WTC11 (cell line): ENCODE data around the gene BMP7. TPM values are rescaled to one million over a fixed set of nuclear protein-coding genes. Genes with fewer than 3 reads are reported as not detected.

Experiments
- ATAC-seq: fragments of 200-7000 bp; cut with Tn5 transposase; 2 replicates; pipeline ENCODE4 v1.10.0; 2021; ENCODE audit warnings: mild to moderate bottlenecking, moderate library complexity
- CTCF ChIA-PET: fragments of 300-600 bp; sonication (Branson Sonifier 250); formaldehyde crosslinking; loops from one replicate; lab custom pipeline; 2021; ENCODE audit warnings: antibody characterized with exemption; lab: Charles Lee
- POLR2A ChIA-PET: fragments of 350-600 bp; sonication (Branson Sonifier 250); formaldehyde crosslinking; loops from one replicate; lab custom pipeline; 2021; ENCODE audit warnings: antibody characterized with exemption; lab: Charles Lee
- DNase-seq: peaks from one replicate; pipeline ENCODE4 v3.0.0; 2021; ENCODE audit warnings: low spot score
- H3K27ac Mint-ChIP-seq: 2 replicates; pipeline ENCODE4 v1.8.0; 2021; ENCODE audit warnings: mixed read lengths
- H3K27me3 Mint-ChIP-seq: 2 replicates; pipeline ENCODE4 v1.8.0; 2021; ENCODE audit warnings: low read depth, mild to moderate bottlenecking, moderate library complexity, mixed read lengths
- H3K36me3 Mint-ChIP-seq: 2 replicates; pipeline ENCODE4 v1.8.0; 2021; ENCODE audit warnings: mixed read lengths
- H3K4me1 Mint-ChIP-seq: 2 replicates; pipeline ENCODE4 v1.8.0; 2022; ENCODE audit warnings: mixed read lengths
- H3K4me3 Mint-ChIP-seq: 2 replicates; pipeline ENCODE4 v1.8.0; 2021; ENCODE audit warnings: mild to moderate bottlenecking, moderate library complexity, mixed read lengths
- H3K9me3 Mint-ChIP-seq: 2 replicates; pipeline ENCODE4 v1.8.0; 2021; ENCODE audit warnings: mixed read lengths
- FOXP1 ChIP-seq: sonication (generic); formaldehyde crosslinking; IDR thresholded peaks from 2 replicates; pipeline ENCODE4 v1.8.0; 2022; ENCODE audit warnings: missing genetic modification reagents, mild to moderate bottlenecking, moderate library complexity, borderline replicate concordance
- GRHL2 ChIP-seq: fragments of 250-450 bp; sonication (Bioruptor Pico); IDR thresholded peaks from 2 replicates; pipeline ENCODE4 v1.8.0; 2022; ENCODE audit warnings: mild to moderate bottlenecking, moderate library complexity; ENCODE audit not compliant: insufficient replicate concordance, severe bottlenecking
- GTF2I ChIP-seq: fragments of 250-450 bp; sonication (Bioruptor Pico); conservative IDR thresholded peaks from 2 replicates; pipeline ENCODE4 v1.4.0; 2021; ENCODE audit warnings: mild to moderate bottlenecking
- HMGA2 ChIP-seq: fragments of 250-450 bp; sonication (Bioruptor Pico); IDR thresholded peaks from 2 replicates; pipeline ENCODE4 v1.4.0; 2021; ENCODE audit warnings: mild to moderate bottlenecking, moderate library complexity
- JAZF1 ChIP-seq: fragments of 250-450 bp; sonication (Bioruptor Pico); IDR thresholded peaks from 2 replicates; pipeline ENCODE4 v1.9.0; 2021; ENCODE audit warnings: moderate library complexity, mild to moderate bottlenecking, inconsistent platforms
- OVOL2 ChIP-seq: fragments of 250-450 bp; sonication (Bioruptor Pico); IDR thresholded peaks from 2 replicates; pipeline ENCODE4 v1.9.0; 2021; ENCODE audit warnings: mild to moderate bottlenecking, borderline replicate concordance
- SOX15 ChIP-seq: fragments of 250-450 bp; sonication (Bioruptor Pico); IDR thresholded peaks from 2 replicates; pipeline ENCODE4 v1.9.0; 2021; ENCODE audit warnings: mild to moderate bottlenecking
- SP1 ChIP-seq: sonication (generic); formaldehyde crosslinking; conservative IDR thresholded peaks from 2 replicates; pipeline ENCODE4 v1.8.1; 2022; ENCODE audit warnings: missing genetic modification reagents
- ZNF232 ChIP-seq: sonication (generic); formaldehyde crosslinking; IDR thresholded peaks from 2 replicates; pipeline ENCODE4 v1.8.0; 2022; ENCODE audit warnings: mild to moderate bottlenecking, missing genetic modification reagents
- ZNF423 ChIP-seq: fragments of 250-450 bp; sonication (Bioruptor Pico); IDR thresholded peaks from 2 replicates; pipeline ENCODE4 v2.1.2; 2022; ENCODE audit warnings: mild to moderate bottlenecking, moderate library complexity
- total RNA-seq: library from RNA; stranded (reverse); gene quantifications from 3 replicates; pipeline ENCODE4 v1.2.3, GENCODE V29; 2021
- TF ChIP-seq, protein P1 (sequence below): sonication (generic); formaldehyde crosslinking; IDR thresholded peaks from 2 replicates; pipeline ENCODE4 v1.8.0; 2023; ENCODE audit warnings: mild to moderate bottlenecking, missing genetic modification reagents
- TF ChIP-seq, protein P2 (sequence below): sonication (generic); formaldehyde crosslinking; IDR thresholded peaks from 2 replicates; pipeline ENCODE4 v1.8.0; 2022; ENCODE audit warnings: missing genetic modification reagents
- TF ChIP-seq, protein P3 (sequence below): sonication (generic); formaldehyde crosslinking; IDR thresholded peaks from 2 replicates; pipeline ENCODE4 v1.8.0; 2023; ENCODE audit warnings: missing genetic modification reagents, mild to moderate bottlenecking, borderline replicate concordance
- TF ChIP-seq, protein P4 (sequence below): sonication (generic); formaldehyde crosslinking; IDR thresholded peaks from 2 replicates; pipeline ENCODE4 v1.8.1; 2023; ENCODE audit warnings: mild to moderate bottlenecking, moderate library complexity, missing genetic modification reagents

BMP7 gene
- total RNA-seq, 1 experiment from 2014 or later: 40.7 TPM

DNA sequence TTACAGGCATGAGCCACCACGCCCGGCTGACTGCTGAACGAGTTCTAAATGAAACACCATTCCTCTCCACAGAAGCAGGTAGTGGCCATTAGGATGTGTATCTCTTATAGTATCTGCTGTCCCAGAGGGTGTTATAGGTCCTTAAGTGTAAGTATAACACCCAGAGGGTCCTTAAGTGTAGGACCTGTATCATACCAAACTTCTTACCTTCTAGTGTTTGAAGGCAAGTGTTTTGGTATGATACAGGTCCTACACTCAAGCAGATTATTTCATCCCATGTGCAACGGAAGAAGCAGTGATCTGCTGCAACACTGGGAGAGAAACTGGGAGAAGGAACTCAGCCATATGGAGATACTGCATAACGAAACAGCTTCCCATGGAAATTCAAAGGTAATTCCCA lies 17.4 kb downstream of the BMP7 start (continued):
- TF ChIP-seq, protein P1, sequence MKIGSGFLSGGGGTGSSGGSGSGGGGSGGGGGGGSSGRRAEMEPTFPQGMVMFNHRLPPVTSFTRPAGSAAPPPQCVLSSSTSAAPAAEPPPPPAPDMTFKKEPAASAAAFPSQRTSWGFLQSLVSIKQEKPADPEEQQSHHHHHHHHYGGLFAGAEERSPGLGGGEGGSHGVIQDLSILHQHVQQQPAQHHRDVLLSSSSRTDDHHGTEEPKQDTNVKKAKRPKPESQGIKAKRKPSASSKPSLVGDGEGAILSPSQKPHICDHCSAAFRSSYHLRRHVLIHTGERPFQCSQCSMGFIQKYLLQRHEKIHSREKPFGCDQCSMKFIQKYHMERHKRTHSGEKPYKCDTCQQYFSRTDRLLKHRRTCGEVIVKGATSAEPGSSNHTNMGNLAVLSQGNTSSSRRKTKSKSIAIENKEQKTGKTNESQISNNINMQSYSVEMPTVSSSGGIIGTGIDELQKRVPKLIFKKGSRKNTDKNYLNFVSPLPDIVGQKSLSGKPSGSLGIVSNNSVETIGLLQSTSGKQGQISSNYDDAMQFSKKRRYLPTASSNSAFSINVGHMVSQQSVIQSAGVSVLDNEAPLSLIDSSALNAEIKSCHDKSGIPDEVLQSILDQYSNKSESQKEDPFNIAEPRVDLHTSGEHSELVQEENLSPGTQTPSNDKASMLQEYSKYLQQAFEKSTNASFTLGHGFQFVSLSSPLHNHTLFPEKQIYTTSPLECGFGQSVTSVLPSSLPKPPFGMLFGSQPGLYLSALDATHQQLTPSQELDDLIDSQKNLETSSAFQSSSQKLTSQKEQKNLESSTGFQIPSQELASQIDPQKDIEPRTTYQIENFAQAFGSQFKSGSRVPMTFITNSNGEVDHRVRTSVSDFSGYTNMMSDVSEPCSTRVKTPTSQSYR (CRISPR knock-in tag): no peak
- TF ChIP-seq ZNF423 (CRISPR knock-in tag): no peak
- TF ChIP-seq GRHL2: no peak
- TF ChIP-seq, protein P2, sequence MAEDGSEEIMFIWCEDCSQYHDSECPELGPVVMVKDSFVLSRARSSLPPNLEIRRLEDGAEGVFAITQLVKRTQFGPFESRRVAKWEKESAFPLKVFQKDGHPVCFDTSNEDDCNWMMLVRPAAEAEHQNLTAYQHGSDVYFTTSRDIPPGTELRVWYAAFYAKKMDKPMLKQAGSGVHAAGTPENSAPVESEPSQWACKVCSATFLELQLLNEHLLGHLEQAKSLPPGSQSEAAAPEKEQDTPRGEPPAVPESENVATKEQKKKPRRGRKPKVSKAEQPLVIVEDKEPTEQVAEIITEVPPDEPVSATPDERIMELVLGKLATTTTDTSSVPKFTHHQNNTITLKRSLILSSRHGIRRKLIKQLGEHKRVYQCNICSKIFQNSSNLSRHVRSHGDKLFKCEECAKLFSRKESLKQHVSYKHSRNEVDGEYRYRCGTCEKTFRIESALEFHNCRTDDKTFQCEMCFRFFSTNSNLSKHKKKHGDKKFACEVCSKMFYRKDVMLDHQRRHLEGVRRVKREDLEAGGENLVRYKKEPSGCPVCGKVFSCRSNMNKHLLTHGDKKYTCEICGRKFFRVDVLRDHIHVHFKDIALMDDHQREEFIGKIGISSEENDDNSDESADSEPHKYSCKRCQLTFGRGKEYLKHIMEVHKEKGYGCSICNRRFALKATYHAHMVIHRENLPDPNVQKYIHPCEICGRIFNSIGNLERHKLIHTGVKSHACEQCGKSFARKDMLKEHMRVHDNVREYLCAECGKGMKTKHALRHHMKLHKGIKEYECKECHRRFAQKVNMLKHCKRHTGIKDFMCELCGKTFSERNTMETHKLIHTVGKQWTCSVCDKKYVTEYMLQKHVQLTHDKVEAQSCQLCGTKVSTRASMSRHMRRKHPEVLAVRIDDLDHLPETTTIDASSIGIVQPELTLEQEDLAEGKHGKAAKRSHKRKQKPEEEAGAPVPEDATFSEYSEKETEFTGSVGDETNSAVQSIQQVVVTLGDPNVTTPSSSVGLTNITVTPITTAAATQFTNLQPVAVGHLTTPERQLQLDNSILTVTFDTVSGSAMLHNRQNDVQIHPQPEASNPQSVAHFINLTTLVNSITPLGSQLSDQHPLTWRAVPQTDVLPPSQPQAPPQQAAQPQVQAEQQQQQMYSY (CRISPR knock-in tag): no peak
- TF ChIP-seq SOX15: no peak

DNA sequence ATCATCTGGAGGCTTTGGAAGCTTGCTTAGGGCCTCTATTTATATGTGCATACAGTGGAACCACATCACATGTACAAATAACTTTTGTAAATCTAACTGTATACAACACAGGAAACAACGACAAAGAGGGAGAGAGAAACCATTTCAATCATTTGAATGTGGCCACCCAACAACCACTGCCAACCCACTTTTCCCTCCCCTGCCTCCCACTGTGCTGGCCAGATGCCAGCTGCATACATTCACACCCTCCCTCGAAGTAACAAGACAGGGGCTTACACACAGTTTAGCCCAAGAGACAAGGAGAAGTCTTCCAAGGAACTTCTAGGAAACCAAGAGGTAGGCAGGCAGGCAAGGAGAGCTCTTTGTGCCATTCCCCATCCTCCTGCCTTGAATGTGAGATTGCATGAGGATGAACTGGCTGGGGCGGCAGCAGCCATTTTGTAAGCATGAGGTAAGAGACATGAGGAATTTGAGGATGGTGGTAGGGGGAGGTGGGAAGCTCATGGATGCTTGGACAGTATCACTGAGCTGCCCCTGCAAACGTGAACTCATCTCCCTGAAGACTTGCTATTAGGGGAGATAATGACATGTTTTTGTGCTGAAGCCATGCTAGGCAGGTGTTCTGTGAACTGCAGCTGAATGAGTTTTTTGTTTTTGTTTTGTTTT lies 18.2 kb downstream of the BMP7 start:
- peaks cover 8% of the 10 kb centered on the region for H3K9me3 Mint-ChIP-seq
- H3K4me3 Mint-ChIP-seq: no peak overlapping the region
- no peak overlapping the region for H3K27ac Mint-ChIP-seq
- H3K36me3 Mint-ChIP-seq: peaks cover 7% of the 10 kb centered on the region; the same call in 1 of the 2 replicates
- ATAC-seq: no peak
- no peak for DNase-seq
- CTCF ChIA-PET: interaction anchor here (1.0 to 2.2 kb wide), 4 partner anchors 14 to 156 kb away, joined by 3 to 9 read pairs (median 6); partner anchors contain the start of gene SPO11
- POLR2A ChIA-PET: no interaction called here
- H3K27me3 Mint-ChIP-seq: no peaks in the 10 kb centered on the region
- peaks cover 41% of the 10 kb centered on the region for H3K4me1 Mint-ChIP-seq
- TF ChIP-seq FOXP1 (CRISPR knock-in tag) (no peak), GTF2I (CRISPR knock-in tag) (0 out of 2 replicates have a peak, but pooled peaks have one; percentile 61)

DNA sequence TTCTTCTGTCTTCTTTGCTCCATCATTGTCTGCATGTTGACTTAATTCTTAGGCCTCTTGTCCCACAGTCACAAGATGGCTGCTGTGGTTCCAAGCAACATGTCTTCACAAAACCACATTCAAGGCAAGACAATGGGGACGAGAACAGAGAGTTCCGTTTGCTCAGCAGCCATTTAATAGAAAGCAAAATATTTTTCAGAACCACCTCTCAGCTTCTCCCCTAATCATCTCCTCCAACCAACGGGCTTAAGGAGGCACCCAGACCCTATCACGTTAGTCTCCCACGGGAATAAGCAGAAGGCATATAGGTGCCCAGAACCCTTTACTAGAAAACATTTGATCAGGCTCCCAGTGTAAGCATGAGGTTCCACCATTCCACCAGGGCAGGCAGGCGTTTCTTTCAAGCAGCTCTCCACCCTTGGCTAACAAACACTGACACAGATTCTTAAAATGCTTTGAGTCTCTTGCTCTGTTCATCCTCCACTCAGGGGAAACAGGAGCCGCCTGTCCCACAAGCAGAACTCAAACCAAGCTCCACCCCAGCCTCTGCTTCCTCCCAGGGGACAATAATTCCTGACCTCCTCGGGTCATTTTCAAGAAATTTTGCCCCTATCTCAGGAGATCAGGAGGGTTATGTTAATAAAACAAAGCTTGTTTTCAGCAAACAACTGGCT lies 19.0 kb downstream of the BMP7 start:
- H3K27me3 Mint-ChIP-seq: no peaks in the 10 kb centered on the region
- DNase-seq (no peak), ATAC-seq (no peak)
- H3K4me1 Mint-ChIP-seq: peaks cover 33% of the 10 kb centered on the region
- CTCF ChIA-PET: interaction anchor here (1.0 to 2.2 kb wide), 4 partner anchors 15 to 156 kb away, joined by 3 to 9 read pairs (median 6); partner anchors contain the start of gene SPO11
- H3K4me3 Mint-ChIP-seq: no peak overlapping the region
- peaks cover 7% of the 10 kb centered on the region; the same call in 1 of the 2 replicates for H3K36me3 Mint-ChIP-seq
- H3K9me3 Mint-ChIP-seq: peaks cover 8% of the 10 kb centered on the region
- no peak overlapping the region for H3K27ac Mint-ChIP-seq
- POLR2A ChIA-PET: no interaction called here
- TF ChIP-seq, protein P2 (CRISPR knock-in tag): no peak
- TF ChIP-seq OVOL2 (CRISPR knock-in tag) (no peak), ZNF232 (CRISPR knock-in tag) (no peak), SP1 (CRISPR knock-in tag) (no peak), JAZF1 (CRISPR knock-in tag) (no peak), HMGA2 (CRISPR knock-in tag) (no peak)
- TF ChIP-seq, protein P3, sequence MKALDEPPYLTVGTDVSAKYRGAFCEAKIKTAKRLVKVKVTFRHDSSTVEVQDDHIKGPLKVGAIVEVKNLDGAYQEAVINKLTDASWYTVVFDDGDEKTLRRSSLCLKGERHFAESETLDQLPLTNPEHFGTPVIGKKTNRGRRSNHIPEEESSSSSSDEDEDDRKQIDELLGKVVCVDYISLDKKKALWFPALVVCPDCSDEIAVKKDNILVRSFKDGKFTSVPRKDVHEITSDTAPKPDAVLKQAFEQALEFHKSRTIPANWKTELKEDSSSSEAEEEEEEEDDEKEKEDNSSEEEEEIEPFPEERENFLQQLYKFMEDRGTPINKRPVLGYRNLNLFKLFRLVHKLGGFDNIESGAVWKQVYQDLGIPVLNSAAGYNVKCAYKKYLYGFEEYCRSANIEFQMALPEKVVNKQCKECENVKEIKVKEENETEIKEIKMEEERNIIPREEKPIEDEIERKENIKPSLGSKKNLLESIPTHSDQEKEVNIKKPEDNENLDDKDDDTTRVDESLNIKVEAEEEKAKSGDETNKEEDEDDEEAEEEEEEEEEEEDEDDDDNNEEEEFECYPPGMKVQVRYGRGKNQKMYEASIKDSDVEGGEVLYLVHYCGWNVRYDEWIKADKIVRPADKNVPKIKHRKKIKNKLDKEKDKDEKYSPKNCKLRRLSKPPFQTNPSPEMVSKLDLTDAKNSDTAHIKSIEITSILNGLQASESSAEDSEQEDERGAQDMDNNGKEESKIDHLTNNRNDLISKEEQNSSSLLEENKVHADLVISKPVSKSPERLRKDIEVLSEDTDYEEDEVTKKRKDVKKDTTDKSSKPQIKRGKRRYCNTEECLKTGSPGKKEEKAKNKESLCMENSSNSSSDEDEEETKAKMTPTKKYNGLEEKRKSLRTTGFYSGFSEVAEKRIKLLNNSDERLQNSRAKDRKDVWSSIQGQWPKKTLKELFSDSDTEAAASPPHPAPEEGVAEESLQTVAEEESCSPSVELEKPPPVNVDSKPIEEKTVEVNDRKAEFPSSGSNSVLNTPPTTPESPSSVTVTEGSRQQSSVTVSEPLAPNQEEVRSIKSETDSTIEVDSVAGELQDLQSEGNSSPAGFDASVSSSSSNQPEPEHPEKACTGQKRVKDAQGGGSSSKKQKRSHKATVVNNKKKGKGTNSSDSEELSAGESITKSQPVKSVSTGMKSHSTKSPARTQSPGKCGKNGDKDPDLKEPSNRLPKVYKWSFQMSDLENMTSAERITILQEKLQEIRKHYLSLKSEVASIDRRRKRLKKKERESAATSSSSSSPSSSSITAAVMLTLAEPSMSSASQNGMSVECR (CRISPR knock-in tag): no peak
- TF ChIP-seq, protein P4, sequence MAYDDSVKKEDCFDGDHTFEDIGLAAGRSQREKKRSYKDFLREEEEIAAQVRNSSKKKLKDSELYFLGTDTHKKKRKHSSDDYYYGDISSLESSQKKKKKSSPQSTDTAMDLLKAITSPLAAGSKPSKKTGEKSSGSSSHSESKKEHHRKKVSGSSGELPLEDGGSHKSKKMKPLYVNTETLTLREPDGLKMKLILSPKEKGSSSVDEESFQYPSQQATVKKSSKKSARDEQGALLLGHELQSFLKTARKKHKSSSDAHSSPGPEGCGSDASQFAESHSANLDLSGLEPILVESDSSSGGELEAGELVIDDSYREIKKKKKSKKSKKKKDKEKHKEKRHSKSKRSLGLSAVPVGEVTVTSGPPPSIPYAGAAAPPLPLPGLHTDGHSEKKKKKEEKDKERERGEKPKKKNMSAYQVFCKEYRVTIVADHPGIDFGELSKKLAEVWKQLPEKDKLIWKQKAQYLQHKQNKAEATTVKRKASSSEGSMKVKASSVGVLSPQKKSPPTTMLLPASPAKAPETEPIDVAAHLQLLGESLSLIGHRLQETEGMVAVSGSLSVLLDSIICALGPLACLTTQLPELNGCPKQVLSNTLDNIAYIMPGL: no peak
